ENCODE results near the gene FNBP1. TPM values are rescaled to one million over a fixed set of nuclear protein-coding genes. Genes with fewer than 3 reads are reported as not detected.

Gene FNBP1
- total RNA-seq, 1 experiment from 2014 or later = 36.5 TPM

DNA sequence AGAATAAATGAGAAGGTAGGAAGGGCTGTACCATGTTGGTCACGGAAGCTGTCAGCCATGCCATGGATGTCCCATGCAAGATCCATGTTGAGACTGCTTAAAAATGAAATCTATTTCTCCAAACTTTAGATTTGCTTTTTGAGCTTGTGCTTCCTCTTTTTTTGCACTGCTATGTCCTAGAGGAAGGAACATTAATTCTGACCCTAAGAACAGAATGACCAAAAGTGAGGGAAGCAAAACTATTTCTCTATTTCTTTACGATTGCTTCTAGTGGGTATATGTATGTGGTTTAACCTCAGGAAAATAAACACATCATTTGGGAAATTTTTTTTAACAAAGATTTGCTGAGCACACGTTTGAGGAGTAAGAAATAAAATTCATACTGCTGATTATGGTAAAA is 123.1 kb downstream of the FNBP1 start:
- no peaks in the 10 kb centered on the region for H3K79me2 ChIP-seq (ENCODE audit: insufficient read depth, low read length)
- no peaks in the 10 kb centered on the region for H3K27me3 ChIP-seq (ENCODE audit: insufficient read depth, low read length)
- no peak overlapping the region for H3K23ac ChIP-seq (ENCODE audit: insufficient read length, low read depth, low read length)
- no peaks in the 10 kb centered on the region for H3K4me1 ChIP-seq (ENCODE audit: insufficient read depth, low read length)
- H3K9ac ChIP-seq (ENCODE audit: extremely low read depth, insufficient read length, low read length) = no peak overlapping the region
- no peak overlapping the region for H2BK15ac ChIP-seq (ENCODE audit: low read depth, low read length)
- Mint-ChIP-seq H3K4me1 (peaks cover 0 to 6% of the 10 kb centered on the region in 2 experiments; a peak in 2 of 4 replicates), H3K27me3 (ENCODE audit: low read depth) (no peaks in the 10 kb centered on the region), H3K9me3 (no peaks in the 10 kb centered on the region), H3K4me3 (no peak overlapping the region), H3K27ac (no peak overlapping the region), H3K36me3 (ENCODE audit: insufficient read depth in 1 of 3, low read depth in 3 of 3) (peaks cover 0 to 11% (median 6%) of the 10 kb centered on the region in 3 experiments; a peak in 4 of 7 replicates)
- H4K20me1 ChIP-seq (ENCODE audit: control insufficient read depth, insufficient read depth, insufficient read length) = no peaks in the 10 kb centered on the region
- H3K56ac ChIP-seq (ENCODE audit: insufficient read length, low read depth, low read length) = no peak overlapping the region
- no peak overlapping the region for H3K4ac ChIP-seq (ENCODE audit: low read depth, low read length)
- H3K79me1 ChIP-seq (ENCODE audit: insufficient read depth, low read depth, low read length, poor library complexity, severe bottlenecking) = no peaks in the 10 kb centered on the region
- H2BK20ac ChIP-seq (ENCODE audit: low read depth, low read length, poor library complexity, severe bottlenecking) = no peak overlapping the region
- no peak overlapping the region for H2BK5ac ChIP-seq (ENCODE audit: insufficient read length, low read length)
- H3K4me2 ChIP-seq (ENCODE audit: insufficient read depth, insufficient read length, low read length) = no peak overlapping the region
- H2AFZ ChIP-seq (ENCODE audit: low read length) = no peak overlapping the region
- no peak overlapping the region for H4K8ac ChIP-seq (replicated peaks; ENCODE audit: insufficient read length, low read depth, low read length)
- H3K9me3 ChIP-seq (ENCODE audit: control insufficient read depth, low read depth, low read length) = no peaks in the 10 kb centered on the region
- no peak overlapping the region for H2BK12ac ChIP-seq (ENCODE audit: insufficient read length, low read depth, low read length)
- H2AK5ac ChIP-seq (ENCODE audit: insufficient read length, low read length) = no peak overlapping the region
- no peak overlapping the region for H3K18ac ChIP-seq (ENCODE audit: insufficient read length, low read depth, low read length)
- no peak overlapping the region for H3T11ph ChIP-seq (ENCODE audit: low read length)
- no peak overlapping the region for H2BK120ac ChIP-seq (ENCODE audit: low read depth, low read length, poor library complexity, severe bottlenecking)
- TF ChIP-seq, protein P1, sequence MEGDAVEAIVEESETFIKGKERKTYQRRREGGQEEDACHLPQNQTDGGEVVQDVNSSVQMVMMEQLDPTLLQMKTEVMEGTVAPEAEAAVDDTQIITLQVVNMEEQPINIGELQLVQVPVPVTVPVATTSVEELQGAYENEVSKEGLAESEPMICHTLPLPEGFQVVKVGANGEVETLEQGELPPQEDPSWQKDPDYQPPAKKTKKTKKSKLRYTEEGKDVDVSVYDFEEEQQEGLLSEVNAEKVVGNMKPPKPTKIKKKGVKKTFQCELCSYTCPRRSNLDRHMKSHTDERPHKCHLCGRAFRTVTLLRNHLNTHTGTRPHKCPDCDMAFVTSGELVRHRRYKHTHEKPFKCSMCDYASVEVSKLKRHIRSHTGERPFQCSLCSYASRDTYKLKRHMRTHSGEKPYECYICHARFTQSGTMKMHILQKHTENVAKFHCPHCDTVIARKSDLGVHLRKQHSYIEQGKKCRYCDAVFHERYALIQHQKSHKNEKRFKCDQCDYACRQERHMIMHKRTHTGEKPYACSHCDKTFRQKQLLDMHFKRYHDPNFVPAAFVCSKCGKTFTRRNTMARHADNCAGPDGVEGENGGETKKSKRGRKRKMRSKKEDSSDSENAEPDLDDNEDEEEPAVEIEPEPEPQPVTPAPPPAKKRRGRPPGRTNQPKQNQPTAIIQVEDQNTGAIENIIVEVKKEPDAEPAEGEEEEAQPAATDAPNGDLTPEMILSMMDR (conservative IDR thresholded peaks at IDR 0.05) = no peak
- H3K27ac ChIP-seq (ENCODE audit: insufficient read length, low read depth, low read length) = no peak overlapping the region
- no peak overlapping the region for H4K91ac ChIP-seq (ENCODE audit: insufficient read length, low read depth, low read length)
- H3K14ac ChIP-seq (ENCODE audit: insufficient read depth, low read length) = no peak overlapping the region
- no peak overlapping the region for H4K5ac ChIP-seq (ENCODE audit: insufficient read length, low read depth, low read length)
- no CpG with 5 or more reads among the region's 3 CpGs for WGBS (ENCODE audit: extremely low coverage, insufficient read length, low lambda C conversion rate)
- no peaks in the 10 kb centered on the region for H3K23me2 ChIP-seq (ENCODE audit: insufficient read length, low read depth, low read length, poor library complexity, severe bottlenecking)
- no peak for DNase-seq
